AG10803 (cell line): ENCODE results near the gene RND3.

ENCODE experiments used
- DNase-seq: peaks from one replicate; pipeline ENCODE4 v3.0.0; 2010; ENCODE audit warnings: low read depth
- H3K4me3 ChIP-seq: 2 replicates; pipeline ENCODE4 v1.5.1; 2011; ENCODE audit warnings: mild to moderate bottlenecking, low read length, control low read depth
- TF ChIP-seq, protein P1 (sequence below): conservative IDR thresholded peaks from 2 replicates; pipeline ENCODE4 v1.5.1; 2011; ENCODE audit warnings: mild to moderate bottlenecking, low read length, control low read depth, inconsistent platforms

The RND3 gene

GRCh38 chr2:150471813-150472510 lies 15.5 kb downstream of the RND3 start:
- DNase-seq, result no peak
- TF ChIP-seq, protein P1, sequence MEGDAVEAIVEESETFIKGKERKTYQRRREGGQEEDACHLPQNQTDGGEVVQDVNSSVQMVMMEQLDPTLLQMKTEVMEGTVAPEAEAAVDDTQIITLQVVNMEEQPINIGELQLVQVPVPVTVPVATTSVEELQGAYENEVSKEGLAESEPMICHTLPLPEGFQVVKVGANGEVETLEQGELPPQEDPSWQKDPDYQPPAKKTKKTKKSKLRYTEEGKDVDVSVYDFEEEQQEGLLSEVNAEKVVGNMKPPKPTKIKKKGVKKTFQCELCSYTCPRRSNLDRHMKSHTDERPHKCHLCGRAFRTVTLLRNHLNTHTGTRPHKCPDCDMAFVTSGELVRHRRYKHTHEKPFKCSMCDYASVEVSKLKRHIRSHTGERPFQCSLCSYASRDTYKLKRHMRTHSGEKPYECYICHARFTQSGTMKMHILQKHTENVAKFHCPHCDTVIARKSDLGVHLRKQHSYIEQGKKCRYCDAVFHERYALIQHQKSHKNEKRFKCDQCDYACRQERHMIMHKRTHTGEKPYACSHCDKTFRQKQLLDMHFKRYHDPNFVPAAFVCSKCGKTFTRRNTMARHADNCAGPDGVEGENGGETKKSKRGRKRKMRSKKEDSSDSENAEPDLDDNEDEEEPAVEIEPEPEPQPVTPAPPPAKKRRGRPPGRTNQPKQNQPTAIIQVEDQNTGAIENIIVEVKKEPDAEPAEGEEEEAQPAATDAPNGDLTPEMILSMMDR, result no peak
- no peak overlapping the region for H3K4me3 ChIP-seq

DNA sequence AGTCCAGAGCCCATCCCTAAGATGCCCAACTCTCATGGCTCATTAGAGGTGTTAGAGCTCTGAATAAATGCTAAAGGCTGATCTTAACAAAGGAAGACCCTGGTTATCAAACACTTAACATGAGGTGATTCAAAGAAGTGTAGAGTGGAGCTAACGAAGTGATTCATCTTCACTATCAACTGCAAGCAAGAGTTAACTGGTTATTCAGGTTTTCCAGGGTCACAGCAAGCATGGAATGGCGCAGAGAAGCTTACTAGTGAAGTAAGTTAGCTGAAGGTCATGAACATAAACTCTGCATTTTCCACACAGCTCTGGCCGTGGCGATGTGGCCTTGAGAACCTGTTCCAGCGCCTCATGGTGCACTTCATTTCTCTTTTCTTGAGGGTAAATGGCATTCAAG lies 17.0 kb downstream of the RND3 start:
- TF ChIP-seq, protein P1, result no peak
- DNase-seq, result no peak
- H3K4me3 ChIP-seq, result no peak overlapping the region

DNA sequence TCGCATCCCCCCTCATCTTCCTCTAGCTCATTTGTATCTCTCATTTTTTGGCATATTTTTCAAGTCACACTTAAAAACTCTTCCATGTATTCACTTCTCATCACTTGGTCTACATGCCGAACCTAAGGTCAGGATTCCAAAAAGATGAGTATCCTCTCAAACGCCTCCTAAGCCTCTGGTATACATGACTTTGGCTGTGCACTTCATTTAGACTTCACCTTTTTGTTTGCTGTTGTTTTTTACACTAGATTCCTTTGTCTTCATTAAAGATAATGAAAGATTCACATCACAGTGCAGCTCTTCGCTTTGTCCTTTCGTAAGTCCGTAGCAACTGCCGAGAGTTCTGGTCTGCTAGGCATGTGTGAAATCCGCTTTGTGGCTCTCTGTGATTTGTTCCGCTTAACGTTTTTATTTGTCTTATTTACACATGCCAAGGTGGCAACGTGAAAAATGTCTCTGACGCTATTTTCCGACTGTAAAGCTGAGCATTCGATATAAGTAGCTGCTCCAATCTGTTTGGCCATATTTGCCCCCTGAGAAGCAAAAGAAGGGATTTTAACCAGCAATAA lies 17.7 kb downstream of the RND3 start:
- TF ChIP-seq, protein P1, result no peak
- no peak overlapping the region for H3K4me3 ChIP-seq
- DNase-seq, result no peak

DNA sequence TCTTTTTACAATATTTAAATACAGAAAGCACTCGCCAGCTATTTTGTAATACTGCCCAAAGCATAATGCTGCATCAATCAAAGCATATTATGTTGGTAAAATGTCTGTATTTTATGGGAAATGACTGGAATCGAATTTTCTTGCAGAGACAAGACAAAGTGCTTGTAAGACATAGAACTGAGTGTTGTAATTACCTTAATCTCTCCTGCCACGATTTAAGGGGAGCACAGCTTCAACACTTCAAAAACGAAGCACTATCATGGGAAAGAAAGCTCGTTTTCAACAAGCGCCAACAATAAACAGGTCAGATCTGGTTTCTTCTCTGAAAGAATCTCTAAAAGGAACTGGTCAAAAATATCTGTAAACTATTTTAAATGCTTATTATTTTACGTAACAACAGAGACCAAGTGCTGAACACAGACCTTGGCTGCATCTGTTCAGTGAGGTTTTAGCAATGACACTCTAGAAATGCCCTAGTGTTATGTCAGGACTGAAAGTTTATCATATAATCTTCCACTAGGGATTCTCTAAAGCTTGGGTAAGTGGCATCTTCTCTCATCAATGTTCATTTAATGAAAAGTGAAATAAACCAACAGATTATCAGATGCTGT lies 19.0 kb downstream of the RND3 start:
- peak; percentile 23 for DNase-seq
- TF ChIP-seq, protein P1, result no peak
- no peak overlapping the region for H3K4me3 ChIP-seq

DNA sequence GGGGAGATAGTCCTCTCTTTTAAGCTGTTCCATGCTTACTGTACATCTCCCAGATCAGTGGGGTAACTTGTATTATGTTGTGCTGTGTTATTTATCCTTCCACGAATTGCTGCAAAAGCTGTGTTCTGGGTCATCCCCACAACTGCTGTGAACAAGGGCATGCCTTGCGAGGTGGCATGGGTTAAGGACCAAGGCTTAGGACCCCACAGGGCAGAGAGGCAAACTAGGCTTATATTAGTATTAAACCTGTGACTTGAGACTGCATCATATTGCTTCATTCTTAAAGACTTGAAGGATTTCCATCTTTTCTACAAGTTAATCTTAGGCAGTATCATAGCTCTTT lies 19.9 kb downstream of the RND3 start:
- TF ChIP-seq, protein P1, result no peak
- H3K4me3 ChIP-seq, result peak overlapping the region; percentile 8
- no peak for DNase-seq

- peak; percentile 92 for DNase-seq
- peak overlapping the region; percentile 8; the same call in 1 of the 2 replicates for H3K4me3 ChIP-seq
- TF ChIP-seq, protein P1, result no peak
These were observed 20.5 kb downstream of the RND3 start for GRCh38 chr2:150466741-150467620.
